GM04504 (cell line): ENCODE measurements around the gene ACTR3C.
"Not testable (repeated sequence)": the region's sequence is repeated elsewhere in the genome, so short reads cannot be mapped to it uniquely, and the experiment has no call there.

Source experiments
- DNase-seq: peaks from one replicate; pipeline ENCODE4 v3.0.0-alpha.2; 2012; ENCODE audit warnings: low read depth

Gene ACTR3C

GRCh38 chr7:150336746-150337145 is 13.4 kb upstream of the ACTR3C start:
- no peak for DNase-seq

- DNase-seq, result no peak
Measured at GRCh38 chr7:150335774-150336112, 12.4 kb upstream of the ACTR3C start.

- no peak for DNase-seq
Measured at GRCh38 chr7:150335108-150335773, 11.9 kb upstream of the ACTR3C start.

- DNase-seq, result no peak
Measured at GRCh38 chr7:150334108-150334507, 10.8 kb upstream of the ACTR3C start.

- no peak for DNase-seq
Measured at GRCh38 chr7:150333659-150334058, 10.3 kb upstream of the ACTR3C start.

- DNase-seq, result no peak
Measured at GRCh38 chr7:150332852-150333635, 9.7 kb upstream of the ACTR3C start.

- DNase-seq, result no peak
Measured at GRCh38 chr7:150330211-150330885, 7.0 kb upstream of the ACTR3C start.

- no peak for DNase-seq
Measured at GRCh38 chr7:150329331-150330120, 6.2 kb upstream of the ACTR3C start.

- no peak for DNase-seq
Measured at GRCh38 chr7:150327308-150327707, 4.0 kb upstream of the ACTR3C start.

- no peak for DNase-seq
Measured at GRCh38 chr7:150326657-150327268, 3.4 kb upstream of the ACTR3C start.

GRCh38 chr7:150325901-150326300 is 2.6 kb upstream of the ACTR3C start:
- no peak for DNase-seq

GRCh38 chr7:150325110-150325611 is 1.8 kb upstream of the ACTR3C start:
- DNase-seq, result no peak

- DNase-seq, result no peak
Measured at GRCh38 chr7:150324373-150324961, 1.1 kb upstream of the ACTR3C start.

- DNase-seq, result no peak
Measured at GRCh38 chr7:150323682-150324372, 482 bp upstream of the ACTR3C start.

- no peak for DNase-seq
Measured at GRCh38 chr7:150322114-150322832, 1.1 kb downstream of the ACTR3C start.

GRCh38 chr7:150321788-150322113 is 1.6 kb downstream of the ACTR3C start:
- no peak for DNase-seq

GRCh38 chr7:150317748-150318444 is 5.4 kb downstream of the ACTR3C start:
- no peak for DNase-seq

- not testable (repeated sequence) for DNase-seq
Measured at GRCh38 chr7:150316987-150317386, 6.4 kb downstream of the ACTR3C start.

- no peak for DNase-seq
Measured at GRCh38 chr7:150314639-150315239, 8.6 kb downstream of the ACTR3C start.
